K562 (cell line): Measurements from ENCODE around the gene MEFV. TPM values are rescaled to one million over a fixed set of nuclear protein-coding genes. Genes with fewer than 3 reads are reported as not detected.
A peak's percentile ranks its signal among the peaks of the same experiment; 100 is the strongest.

Source experiments
- CBX5 ChIP-seq: IDR thresholded peaks from 2 replicates; pipeline ENCODE4 v1.6.1; 2014; ENCODE audit warnings: low read depth, borderline replicate concordance
- FOXM1 ChIP-seq, 2 experiments: fragments of 450-650 bp in 1 of 2; sonication (generic) in 1 of 2; formaldehyde crosslinking in 1 of 2; IDR thresholded peaks; 2 replicates each; pipeline versions ENCODE4 v1.6.1 to v1.9.0; 2017 to 2022; ENCODE audit warnings: low read depth in 2 of 2, mild to moderate bottlenecking in 2 of 2, missing genetic modification reagents in 1 of 2, moderate library complexity in 1 of 2
- HOMEZ ChIP-seq: fragments of 250-450 bp; sonication (Bioruptor Pico); IDR thresholded peaks from 2 replicates; pipeline ENCODE4 v1.4.0; 2020; ENCODE audit warnings: mild to moderate bottlenecking, moderate library complexity
- MCM3 ChIP-seq: fragments of 450-650 bp; IDR thresholded peaks from 2 replicates; pipeline ENCODE4 v1.6.1; 2016
- MLX ChIP-seq, 2 experiments: fragments of 450-650 bp in 1 of 2; sonication (generic) in 1 of 2; formaldehyde crosslinking; conservative IDR thresholded peaks; 2 replicates each; pipeline versions ENCODE4 v1.4.0 to v1.8.1; 2020 to 2022; ENCODE audit warnings: mild to moderate bottlenecking in 1 of 2, missing genetic modification reagents in 1 of 2
- NCOA2 ChIP-seq, 2 experiments: fragments of 450-650 bp; IDR thresholded peaks; 2 replicates each; pipeline ENCODE4 v1.6.1; 2018; ENCODE audit warnings: mild to moderate bottlenecking in 2 of 2, moderate library complexity in 1 of 2; ENCODE audit not compliant: partially characterized antibody in 2 of 2
- NFIX ChIP-seq: fragments of 250-450 bp; sonication (Bioruptor Pico); IDR thresholded peaks from 2 replicates; pipeline ENCODE4 v1.4.0; 2020; ENCODE audit warnings: low read depth, mild to moderate bottlenecking, moderate library complexity
- SIN3A ChIP-seq, 2 experiments: fragments of 150-350 bp in 1 of 2; IDR thresholded peaks; 2 replicates each; pipeline ENCODE4 v1.6.1; 2011 to 2016; ENCODE audit warnings: borderline replicate concordance in 2 of 2, low read depth in 2 of 2, low read length in 2 of 2, mild to moderate bottlenecking in 2 of 2, moderate library complexity in 2 of 2; ENCODE audit not compliant: control insufficient read depth in 1 of 2
- SRSF3 ChIP-seq: fragments of 200-400 bp; formaldehyde crosslinking; IDR thresholded peaks from 2 replicates; pipeline ENCODE4 v1.6.1; 2016; ENCODE audit warnings: mild to moderate bottlenecking, low read length, moderate library complexity; ENCODE audit not compliant: insufficient read depth
- ZBTB8A ChIP-seq: fragments of 450-650 bp; IDR thresholded peaks from 2 replicates; pipeline ENCODE4 v1.6.1; 2018; ENCODE audit warnings: mild to moderate bottlenecking, moderate library complexity; ENCODE audit not compliant: partially characterized antibody
- ZNF318 ChIP-seq, 2 experiments: fragments of 450-650 bp; IDR thresholded peaks; 2 replicates each; pipeline ENCODE4 v1.6.1; 2016; ENCODE audit warnings: mild to moderate bottlenecking in 2 of 2, borderline replicate concordance in 1 of 2, low read depth in 1 of 2, moderate library complexity in 1 of 2
- polyA plus RNA-seq, 8 experiments: library from polyadenylated mRNA; depleted of rRNA in 4 of 8; stranded (reverse) in 5 of 8; unstranded in 3 of 8; fragments of >200 nt; fragmentation: Nextera tagmentation in 2 of 8; fragmentation: Illumina TruSeq in 1 of 8; extraction: Ambion mirVana in 2 of 8; extraction: Trizol in 1 of 8; gene quantifications; 2 replicates each; pipeline versions ENCODE4 v1.2.1 to v1.2.3, GENCODE V29; 2011 to 2014; ENCODE audit warnings: inconsistent platforms in 1 of 8, missing spikeins in 1 of 8
- total RNA-seq, 7 experiments: library from RNA; depleted of rRNA in 6 of 7; stranded (reverse); fragments of >200 nt in 6 of 7; fragmentation: Illumina TruSeq in 2 of 7; extraction: Trizol in 2 of 7; gene quantifications; 2 replicates each; pipeline versions ENCODE4 v1.2.1 to v1.2.3, GENCODE V29; 2011 to 2021; ENCODE audit warnings: low replicate concordance in 1 of 7

Gene MEFV
- total and polyA plus RNA-seq, 9 of the 15 experiments (the other 6 are each of a cell fraction or from before 2014, with no cell fraction given): 0.14 TPM; not detected in 8

GRCh38 chr16:3282730-3283542 is 26.5 kb upstream of the MEFV start, which contains the start of gene ZNF263 (continued):
- TF ChIP-seq SRSF3 (no peak), SIN3A (IDR thresholded peaks at IDR 0.05; ENCODE audit: borderline replicate concordance in 2 of 2, control insufficient read depth in 1 of 2, low read depth in 2 of 2, low read length in 2 of 2) (peak; percentile 74 to 90; a peak in 3 of 4 replicates), NCOA2 (IDR thresholded peaks at IDR 0.05; ENCODE audit: partially characterized antibody in 2 of 2) (no peak), ZBTB8A (no peak), HOMEZ (no peak), FOXM1 (IDR thresholded peaks at IDR 0.05; ENCODE audit: low read depth) (no peak; the same call in 1 of the 2 replicates), FOXM1 (CRISPR knock-in tag; IDR thresholded peaks at IDR 0.05; ENCODE audit: low read depth) (no peak), MCM3 (no peak), ZNF318 (IDR thresholded peaks at IDR 0.05; ENCODE audit: borderline replicate concordance in 1 of 2, low read depth in 1 of 2) (no peak; a peak in 1 of 4 replicates), MLX (CRISPR knock-in tag; conservative IDR thresholded peaks at IDR 0.05) (no peak), CBX5 (no peak), NFIX (CRISPR knock-in tag) (no peak)
